A673 (cell line): ENCODE measurements around the gene CFAP46. TPM values are rescaled to one million over a fixed set of nuclear protein-coding genes. Genes with fewer than 3 reads are reported as not detected.

Experiments
- BruUV-seq: library from RNA; stranded (reverse); fragments of 400-500 nt; replicated peaks from 2 replicates; lab custom pipeline; 2021; lab: Mats Ljungman, UMichigan
- CTCF ChIA-PET: fragments of 300-600 bp; sonication (Branson Sonifier 250); formaldehyde crosslinking; loops from one replicate; lab custom pipeline; 2022; ENCODE audit warnings: antibody characterized with exemption; lab: Charles Lee
- POLR2A ChIA-PET: fragments of 300-600 bp; sonication (Branson Sonifier 250); formaldehyde crosslinking; loops from one replicate; lab custom pipeline; 2022; ENCODE audit warnings: antibody characterized with exemption; ENCODE audit not compliant: low non-redundant PET; lab: Charles Lee
- DNase-seq: peaks from one replicate; pipeline ENCODE4 v3.0.0-alpha.2; 2015; ENCODE audit warnings: low spot score
- H3K27ac ChIP-seq: fragments of 200-600 bp; sonication (generic); 2 replicates; pipeline ENCODE4 v1.5.1; 2016; ENCODE audit warnings: mixed run types, low read depth, mild to moderate bottlenecking, mixed read lengths, antibody characterized with exemption, low read length; ENCODE audit not compliant: poor library complexity, severe bottlenecking
- H3K27me3 ChIP-seq: fragments of 200-600 bp; sonication (generic); replicated peaks from 2 replicates; pipeline ENCODE4 v1.6.1; 2017; ENCODE audit warnings: mixed run types, low read depth, mild to moderate bottlenecking, mixed read lengths, antibody characterized with exemption, low read length; ENCODE audit not compliant: insufficient read depth, poor library complexity
- H3K36me3 ChIP-seq: fragments of 200-600 bp; sonication (generic); 2 replicates; pipeline ENCODE4 v1.6.1; 2016; ENCODE audit warnings: mixed run types, mild to moderate bottlenecking, mixed read lengths, antibody characterized with exemption, low read length; ENCODE audit not compliant: insufficient read depth, poor library complexity, severe bottlenecking
- H3K4me1 ChIP-seq: fragments of 200-600 bp; sonication (generic); 2 replicates; pipeline ENCODE4 v1.6.1; 2017; ENCODE audit warnings: mixed run types, mild to moderate bottlenecking, mixed read lengths, antibody characterized with exemption, low read length; ENCODE audit not compliant: insufficient read depth, poor library complexity, severe bottlenecking
- H3K4me3 ChIP-seq: fragments of 200-600 bp; sonication (generic); 2 replicates; pipeline ENCODE4 v1.5.1; 2016; ENCODE audit warnings: low read depth, mixed run types, mild to moderate bottlenecking, mixed read lengths, low read length; ENCODE audit not compliant: poor library complexity, severe bottlenecking
- H3K9me3 ChIP-seq: fragments of 200-600 bp; sonication (generic); 2 replicates; pipeline ENCODE4 v1.6.1; 2016; ENCODE audit warnings: mixed run types, low read depth, mild to moderate bottlenecking, mixed read lengths, antibody characterized with exemption, low read length; ENCODE audit not compliant: poor library complexity, severe bottlenecking
- CTCF ChIP-seq: fragments of 300-800, 200-600 bp; sonication (generic); conservative IDR thresholded peaks from 2 replicates; pipeline ENCODE4 v1.5.1; 2017; ENCODE audit warnings: low read depth, mild to moderate bottlenecking, antibody characterized with exemption, low read length, moderate library complexity, mixed read lengths
- EZH2 ChIP-seq: fragments of 200-600 bp; sonication (generic); IDR thresholded peaks from 2 replicates; pipeline ENCODE4 v1.6.1; 2017; ENCODE audit warnings: borderline replicate concordance, low read depth, mild to moderate bottlenecking, mixed read lengths, antibody characterized with exemption, low read length; ENCODE audit not compliant: poor library complexity, severe bottlenecking
- intact Hi-C: fragments of 100-400 bp; cut with micrococcal nuclease; formaldehyde crosslinking; loops from one replicate; pipeline ENCODE4 v1.10.0; 2022; ENCODE audit not compliant: unreplicated experiment
- total RNA-seq: library from RNA; stranded (reverse); gene quantifications from 2 replicates; pipeline ENCODE4 v1.2.3, GENCODE V29; 2021

The CFAP46 gene
- total RNA-seq, 1 experiment from 2014 or later: 1.9 TPM

GRCh38 chr10:132920101-132920925 lies 22.1 kb downstream of the CFAP46 start:
- TF ChIP-seq CTCF: no peak
- TF ChIP-seq EZH2: no peak
- no peaks in the 10 kb centered on the region for H3K36me3 ChIP-seq
- no TSS peak for BruUV-seq
- no peaks in the 10 kb centered on the region for H3K9me3 ChIP-seq
- no peak overlapping the region for H3K4me3 ChIP-seq
- intact Hi-C loops: no loop called here
- CTCF ChIA-PET: no interaction called here
- DNase-seq: no peak
- POLR2A ChIA-PET: no interaction called here
- no peaks in the 10 kb centered on the region for H3K4me1 ChIP-seq
- H3K27ac ChIP-seq: no peak overlapping the region
- H3K27me3 ChIP-seq: no peaks in the 10 kb centered on the region

- DNase-seq: no peak
- CTCF ChIA-PET: no interaction called here
- Histone ChIP-seq H3K36me3 (no peaks in the 10 kb centered on the region), H3K4me3 (no peak overlapping the region), H3K27me3 (no peaks in the 10 kb centered on the region), H3K27ac (no peak overlapping the region), H3K4me1 (no peaks in the 10 kb centered on the region), H3K9me3 (no peaks in the 10 kb centered on the region)
- BruUV-seq: no TSS peak
- TF ChIP-seq EZH2: no peak
- no peak for TF ChIP-seq CTCF
- POLR2A ChIA-PET: no interaction called here
- intact Hi-C loops: no loop called here
These were observed 22.8 kb downstream of the CFAP46 start for GRCh38 chr10:132919374-132920100.

GRCh38 chr10:132918617-132919373 lies 23.6 kb downstream of the CFAP46 start:
- no peak for DNase-seq
- Histone ChIP-seq H3K27me3 (no peaks in the 10 kb centered on the region), H3K27ac (no peak overlapping the region), H3K4me1 (no peaks in the 10 kb centered on the region), H3K36me3 (no peaks in the 10 kb centered on the region), H3K4me3 (no peak overlapping the region), H3K9me3 (no peaks in the 10 kb centered on the region)
- intact Hi-C loops: no loop called here
- BruUV-seq: no TSS peak
- ChIA-PET CTCF (no interaction called here), POLR2A (no interaction called here)
- TF ChIP-seq EZH2: no peak
- TF ChIP-seq CTCF: no peak
